SHP77 (cell line): ENCODE measurements around the gene FAM184A.
"Not testable (repeated sequence)": the region's sequence is repeated elsewhere in the genome, so short reads cannot be mapped to it uniquely, and the experiment has no call there.

Experiments used
- DNase-seq, 2 experiments: peaks; one replicate each; lab custom pipeline; 2025; lab: John Stamatoyannopoulos, UW

FAM184A gene

DNA sequence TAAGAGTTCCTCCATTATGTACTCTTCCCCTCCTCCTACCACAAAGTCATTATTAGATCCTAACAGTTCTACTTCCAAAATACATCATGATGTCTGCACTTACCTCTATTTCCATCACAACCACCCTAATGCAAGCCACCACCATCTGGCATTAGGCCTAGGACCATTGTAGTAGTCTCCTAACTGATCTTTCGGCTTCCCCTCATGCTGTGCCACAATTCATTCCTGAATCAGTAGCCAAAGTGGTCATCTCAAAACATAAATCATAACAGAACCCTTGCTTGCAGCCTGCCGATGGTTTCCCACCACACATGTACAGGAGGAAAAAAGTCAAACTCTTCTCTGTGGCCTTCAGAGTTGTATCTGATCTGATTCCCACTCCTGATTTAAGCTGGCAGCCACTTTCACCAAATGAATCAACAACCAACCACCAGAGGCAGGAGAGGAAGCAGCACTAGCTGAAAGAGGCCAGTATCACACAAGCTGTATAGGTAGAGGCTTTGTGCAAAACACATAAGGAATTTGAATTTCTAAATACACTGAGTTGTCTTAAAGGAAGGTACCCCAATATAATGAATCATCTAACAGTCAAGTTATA is 26.1 kb downstream of the FAM184A start:
- DNase-seq = no peak

DNA sequence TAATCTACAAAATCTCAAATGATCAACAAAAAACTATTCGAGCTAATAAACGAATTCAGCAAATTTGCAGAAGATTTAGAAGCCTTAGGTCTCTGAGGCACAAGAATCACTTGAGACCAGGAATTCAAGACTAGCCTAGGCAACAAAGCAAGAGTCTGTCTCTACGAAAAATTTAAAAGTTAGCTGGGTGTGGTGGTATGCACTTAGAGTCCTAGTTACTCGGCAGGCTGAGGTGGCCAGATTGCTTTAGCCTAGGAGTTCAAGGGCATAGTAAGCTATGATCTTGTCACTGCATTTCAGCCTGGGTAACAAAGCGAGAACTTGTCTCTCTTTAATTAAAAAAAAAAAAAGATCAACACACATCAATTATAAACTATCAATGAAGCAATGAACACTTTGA is 34.2 kb downstream of the FAM184A start:
- DNase-seq = no peak

GRCh38 chr6:119043783-119044182 is 34.7 kb downstream of the FAM184A start:
- no peak for DNase-seq

GRCh38 chr6:119043265-119043664 is 35.2 kb downstream of the FAM184A start:
- DNase-seq = no peak

DNA sequence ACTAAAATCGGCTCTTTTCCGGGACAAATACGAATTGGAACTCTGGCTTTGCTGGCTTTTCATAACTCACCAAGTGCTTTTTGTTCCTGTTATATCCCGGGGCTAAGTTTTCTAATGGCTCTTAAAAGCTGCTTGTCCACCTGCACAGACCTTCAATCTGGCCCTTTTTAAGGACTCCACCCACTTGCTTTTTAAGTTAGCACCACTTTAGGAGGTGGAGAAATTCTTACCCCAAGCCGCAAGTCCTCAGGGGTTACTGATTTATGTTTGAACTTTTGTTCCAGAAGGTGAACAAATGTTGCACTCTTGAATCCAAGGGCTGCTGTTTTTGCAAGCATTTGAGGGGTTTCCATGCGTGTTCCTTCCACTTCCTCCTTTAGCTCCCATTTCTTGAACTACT is 37.8 kb downstream of the FAM184A start:
- no peak for DNase-seq

DNA sequence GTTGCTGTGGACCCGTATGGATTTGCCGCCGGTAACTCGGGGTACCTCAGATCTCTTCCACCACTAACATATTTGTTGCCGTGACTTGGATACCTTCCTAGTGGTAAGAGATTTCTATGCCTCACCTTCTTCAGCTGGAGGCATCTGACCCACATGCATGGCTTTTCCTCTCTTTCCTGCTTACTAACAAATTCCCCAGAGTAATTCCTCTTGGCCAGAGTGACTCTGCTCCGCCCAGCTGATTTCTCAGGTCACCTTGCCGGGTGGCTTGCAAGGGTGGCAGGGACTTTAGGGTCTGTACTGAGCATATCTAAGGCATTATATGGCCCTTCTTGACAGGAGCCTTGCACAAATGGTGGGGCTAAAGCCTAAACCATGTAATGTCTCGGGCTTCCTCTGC is 38.2 kb downstream of the FAM184A start:
- no peak for DNase-seq

GRCh38 chr6:119037941-119038623 is 40.4 kb downstream of the FAM184A start:
- DNase-seq = no peak

GRCh38 chr6:119037264-119037663 is 41.2 kb downstream of the FAM184A start:
- DNase-seq = no peak

DNA sequence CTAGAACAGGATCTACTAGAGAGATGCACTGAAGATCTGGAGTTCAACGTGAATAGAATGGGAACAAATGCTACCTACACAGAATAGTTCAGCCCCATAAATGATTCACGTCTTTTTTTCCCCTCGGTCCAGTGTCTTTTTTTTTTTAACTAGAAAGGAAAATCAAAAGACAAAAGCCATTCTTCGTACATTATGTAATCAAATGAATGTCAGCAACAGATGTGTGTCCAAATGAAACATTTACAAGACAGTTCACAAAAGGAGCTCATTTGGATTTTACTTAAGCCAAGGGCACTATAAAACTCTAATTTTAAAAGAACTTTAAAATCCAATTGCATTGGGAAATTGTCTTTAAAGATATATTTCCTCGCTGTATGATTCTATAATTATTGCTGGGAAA is 42.4 kb downstream of the FAM184A start:
- no peak for DNase-seq

- no peak for DNase-seq
Observed at GRCh38 chr6:119035459-119035858, 43.0 kb downstream of the FAM184A start.

- no peak for DNase-seq
Observed at GRCh38 chr6:119034827-119035458, 43.5 kb downstream of the FAM184A start.

DNA sequence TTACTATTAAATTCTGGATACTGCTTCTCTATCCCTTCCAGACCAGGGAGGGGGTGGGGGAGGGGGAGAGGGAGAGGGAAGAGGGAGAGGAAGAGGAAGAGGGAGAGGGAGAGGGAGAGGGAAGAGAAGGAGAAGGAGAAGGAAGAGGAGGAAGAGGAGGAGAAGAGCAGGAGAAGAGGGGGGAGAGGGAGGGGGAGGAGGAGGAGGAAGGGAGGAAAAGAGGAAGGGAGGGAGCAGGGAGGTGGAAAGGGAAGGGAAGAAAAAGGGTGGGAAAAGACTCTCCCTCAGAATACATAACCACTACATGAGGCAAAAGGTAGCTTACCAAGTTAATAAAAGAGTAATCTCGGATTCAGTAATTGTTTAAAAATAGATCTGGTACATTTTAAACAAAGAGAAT is 46.0 kb downstream of the FAM184A start:
- DNase-seq = no peak

DNA sequence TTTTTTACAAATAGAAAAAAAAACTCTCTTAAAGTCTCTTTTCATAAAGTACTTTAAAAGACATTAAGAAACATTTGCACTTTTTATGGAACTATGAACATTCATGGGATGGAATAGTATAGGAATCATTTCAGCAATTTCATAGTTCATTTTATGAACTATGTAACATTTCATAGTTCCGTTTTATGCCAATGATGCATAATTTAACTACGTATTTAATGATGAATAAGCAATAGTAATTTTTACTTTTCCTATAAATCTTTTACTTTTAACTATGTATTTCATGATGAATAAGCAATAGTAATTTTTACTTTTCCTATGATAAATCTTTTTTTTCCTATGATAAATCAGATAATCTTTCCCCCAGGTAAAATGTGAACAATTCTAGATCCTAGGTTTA is 47.7 kb downstream of the FAM184A start:
- DNase-seq = no peak

DNA sequence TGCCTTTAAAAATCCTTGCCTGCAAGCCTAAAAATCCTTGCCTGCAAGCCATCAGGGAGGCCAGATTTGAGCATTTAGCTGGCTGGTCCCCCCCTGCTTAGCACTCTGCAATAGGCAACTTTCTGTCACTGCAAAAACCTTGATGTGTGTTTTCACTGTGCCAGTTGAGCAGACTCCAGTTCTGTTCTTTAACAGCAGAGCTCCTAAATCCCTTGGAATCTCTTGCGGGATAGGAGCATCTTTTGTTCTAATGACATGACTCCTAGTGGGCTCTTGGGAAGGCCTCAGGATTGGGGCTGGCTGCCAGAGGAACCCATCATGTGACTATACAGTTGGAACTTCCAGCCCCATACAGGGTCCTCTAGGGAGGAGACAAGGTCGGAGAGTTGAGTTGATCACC is 50.4 kb downstream of the FAM184A start:
- no peak for DNase-seq

GRCh38 chr6:119027465-119027864 is 51.0 kb downstream of the FAM184A start:
- no peak for DNase-seq

- DNase-seq = no peak
Observed at GRCh38 chr6:119026822-119027221, 51.6 kb downstream of the FAM184A start.

DNA sequence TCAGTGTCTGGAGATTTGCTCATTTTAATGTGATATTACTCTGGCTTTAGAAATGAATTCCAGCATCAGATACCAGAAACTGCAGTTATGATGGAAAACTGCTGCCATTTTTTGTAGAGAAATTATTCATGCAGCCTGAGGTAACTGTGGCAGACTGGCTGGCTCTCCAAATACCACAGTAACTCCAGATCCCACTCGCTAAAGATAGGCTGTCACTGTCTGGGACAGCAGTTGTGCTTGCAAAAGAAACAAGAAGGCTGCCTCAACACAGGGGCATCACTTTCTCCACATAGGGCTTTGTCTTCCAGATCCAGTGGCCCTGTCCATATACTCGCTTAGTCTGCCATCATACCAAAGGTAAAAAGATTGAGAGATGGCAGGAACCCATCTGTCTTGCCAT is 52.7 kb downstream of the FAM184A start:
- DNase-seq = no peak

DNA sequence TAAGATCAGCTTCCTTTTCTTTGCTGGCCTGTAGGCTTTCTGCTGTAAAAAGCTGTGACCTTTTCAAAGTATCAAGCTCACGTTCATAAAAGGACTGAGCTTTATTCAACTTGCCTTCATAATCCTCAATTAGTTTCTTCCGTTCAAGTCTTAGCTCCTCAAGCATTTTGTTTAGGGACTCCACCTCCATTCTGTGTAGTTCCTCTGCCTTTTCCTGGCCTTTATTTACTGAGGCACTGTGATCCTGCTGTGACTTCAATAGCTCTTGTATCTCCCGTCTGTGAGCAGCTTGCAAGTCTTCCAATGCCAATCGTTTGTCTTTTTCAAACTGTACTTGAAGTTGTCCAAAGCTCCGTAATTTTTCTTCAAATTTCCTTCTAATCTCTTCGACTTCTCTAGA is 54.4 kb downstream of the FAM184A start:
- no peak for DNase-seq

DNA sequence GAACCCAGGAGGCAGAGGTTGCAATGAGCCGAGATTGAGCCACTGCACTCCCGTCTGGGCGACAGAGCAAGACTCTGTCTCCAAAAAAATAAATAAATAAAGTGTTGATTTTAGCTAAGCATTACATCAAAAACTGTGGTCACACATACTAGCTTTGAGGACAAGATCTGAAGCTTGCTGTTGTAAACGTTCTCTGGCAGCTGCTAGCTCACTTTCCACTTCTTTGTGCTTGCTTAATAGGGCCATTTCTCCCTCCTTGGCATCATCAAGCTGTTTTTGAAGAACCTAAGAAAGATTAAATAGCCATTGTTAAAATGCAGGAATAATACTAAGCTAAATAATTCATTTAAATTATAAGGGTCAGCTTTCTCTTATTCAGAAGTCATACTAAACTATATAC is 55.7 kb downstream of the FAM184A start:
- no peak for DNase-seq

DNA sequence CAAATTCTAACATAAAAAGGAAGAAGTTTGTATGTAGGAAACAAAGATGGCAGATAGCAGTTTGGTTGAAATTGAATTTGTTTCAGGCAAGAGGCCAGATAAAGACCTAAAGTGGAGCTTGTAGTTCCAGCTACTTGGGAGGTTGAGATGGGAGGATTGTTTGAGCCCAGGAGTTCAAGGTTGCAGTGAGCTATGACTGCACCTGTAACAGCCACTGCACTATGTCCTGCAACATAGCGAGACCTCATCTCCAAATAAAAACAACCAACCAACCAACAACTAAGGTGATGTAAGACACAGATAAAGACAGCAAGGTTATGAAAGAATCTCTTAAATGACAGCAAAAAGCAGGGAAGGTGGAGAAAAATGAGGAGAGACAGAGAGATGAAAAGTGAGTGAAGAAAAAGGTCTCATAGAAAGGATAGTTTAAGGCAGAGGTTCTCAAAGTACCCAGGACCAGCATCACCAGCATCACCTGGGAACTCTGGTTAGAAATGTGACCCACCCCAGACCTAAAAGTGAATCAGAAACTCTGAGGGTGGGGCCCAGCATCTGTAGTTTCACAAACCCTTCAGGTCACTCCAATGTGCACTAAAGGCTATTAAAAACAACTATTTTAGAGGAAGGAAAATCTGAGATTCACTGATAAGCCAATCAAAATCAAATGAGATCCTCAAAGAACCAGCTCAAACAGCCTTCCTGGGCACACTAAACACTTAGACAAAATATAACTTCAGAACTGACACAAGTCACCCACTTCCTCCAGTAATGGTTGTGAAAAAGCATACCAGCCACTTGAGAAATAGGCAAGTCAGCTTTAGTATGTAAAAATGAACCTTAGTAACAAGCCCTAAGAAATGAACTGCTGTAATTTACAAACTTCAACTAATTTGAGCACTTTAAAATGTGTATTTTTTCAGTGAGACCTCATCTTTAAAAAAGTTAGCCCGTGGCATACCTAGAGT is 57.6 kb downstream of the FAM184A start:
- DNase-seq = no peak

GRCh38 chr6:119015165-119015564 is 63.3 kb downstream of the FAM184A start:
- DNase-seq = not testable (repeated sequence)

- no peak for DNase-seq
Observed at GRCh38 chr6:119012521-119012920, 65.9 kb downstream of the FAM184A start.
